ENCODE measurements around the gene TTC4. TPM values are rescaled to one million over a fixed set of nuclear protein-coding genes. Genes with fewer than 3 reads are reported as not detected.
A peak's percentile ranks its signal among the peaks of the same experiment; 100 is the strongest.

TTC4 gene
- total RNA-seq, 2 donors from 2014 or later, result 32.7 to 38.7 TPM

DNA sequence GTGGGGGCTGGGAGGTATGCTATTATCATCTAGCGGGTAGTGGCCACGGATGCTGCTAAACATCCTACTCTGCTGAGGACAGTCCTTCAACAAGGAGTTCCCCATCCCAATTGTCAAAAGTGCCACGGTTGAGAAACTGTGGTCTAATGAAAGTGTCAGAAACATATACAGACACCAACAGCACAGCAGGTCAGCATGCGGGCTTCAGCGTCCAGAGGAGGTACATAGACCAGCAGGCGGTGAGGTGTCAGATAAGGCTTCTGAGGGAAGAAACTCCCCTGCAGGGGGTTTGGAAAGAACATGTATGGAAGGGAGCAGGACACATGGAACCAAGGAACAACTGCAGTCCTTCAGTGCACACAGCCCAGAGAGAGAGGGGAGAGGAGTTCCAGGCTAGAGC is 4.8 kb upstream of the TTC4 start:
- H3K9me3 Mint-ChIP-seq, result no peaks in the 10 kb centered on the region
- ATAC-seq (replicated peaks in 1 of 2) (no peak), DNase-seq (no peak)
- no peak overlapping the region for H3K4me3 Mint-ChIP-seq
- no peaks in the 10 kb centered on the region for H3K27me3 Mint-ChIP-seq (ENCODE audit: low read depth)
- no peaks in the 10 kb centered on the region for H3K36me3 Mint-ChIP-seq (ENCODE audit: insufficient read depth in 2 of 2)
- no peak overlapping the region for H3K27ac Mint-ChIP-seq
- peaks cover 10% of the 10 kb centered on the region for H3K4me1 Mint-ChIP-seq (ENCODE audit: low read depth)

DNA sequence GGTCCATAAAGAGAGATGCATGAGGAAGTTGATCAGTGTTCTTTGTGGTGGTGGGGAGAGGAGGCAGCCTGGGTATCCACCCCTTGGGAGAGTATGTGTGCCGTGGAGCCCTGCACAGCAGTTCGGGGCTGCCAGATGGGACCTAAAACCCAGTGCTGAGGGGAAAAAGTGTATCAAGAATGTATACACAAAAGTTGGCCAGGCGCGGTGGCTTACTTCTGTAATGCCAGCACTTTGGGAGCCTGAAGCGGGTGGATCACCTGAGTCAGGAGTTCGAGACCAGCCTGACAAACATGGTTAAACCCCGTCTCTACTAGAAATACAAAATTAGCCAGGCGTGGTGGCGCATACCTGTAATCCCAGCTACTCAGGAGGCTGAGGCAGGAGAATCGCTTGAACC is 4.1 kb upstream of the TTC4 start:
- Mint-ChIP-seq H3K36me3 (ENCODE audit: insufficient read depth in 2 of 2) (peaks cover 0 to 2% of the 10 kb centered on the region in 2 donors), H3K9me3 (no peaks in the 10 kb centered on the region), H3K4me1 (ENCODE audit: low read depth) (peaks cover 16% of the 10 kb centered on the region), H3K27me3 (ENCODE audit: low read depth) (no peaks in the 10 kb centered on the region), H3K4me3 (no peak overlapping the region), H3K27ac (no peak overlapping the region)
- ATAC-seq (replicated peaks in 1 of 2) (no peak), DNase-seq (no peak)

DNA sequence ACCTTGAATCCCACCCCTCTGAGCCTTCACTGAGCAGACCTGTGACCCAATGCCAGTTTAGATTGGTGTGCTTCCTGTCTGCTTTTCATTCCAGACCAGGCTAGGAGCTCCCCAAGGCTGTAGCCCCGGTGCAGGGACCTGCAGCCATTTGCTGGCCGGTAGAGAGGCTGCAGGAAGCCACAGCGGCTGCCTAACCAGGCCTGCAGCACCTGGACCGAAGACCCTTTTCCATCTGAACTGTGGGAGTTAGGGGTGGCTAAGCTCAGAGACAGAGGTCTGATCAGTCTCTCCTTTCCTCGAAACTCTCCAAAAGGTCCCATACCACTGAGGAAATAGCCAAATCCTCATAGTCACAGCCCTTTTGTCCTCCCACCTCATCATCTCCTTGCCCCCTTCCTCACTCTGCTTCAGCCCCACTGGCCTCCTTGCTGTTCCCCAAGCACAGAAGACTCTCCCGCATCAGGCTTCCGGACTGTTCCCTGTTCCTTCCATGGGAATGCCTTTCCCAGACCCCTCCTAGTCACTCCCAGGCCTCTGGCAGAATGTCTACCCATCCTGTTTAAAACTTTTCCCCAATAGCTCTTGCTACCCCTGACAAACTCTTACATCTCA is 674 bp upstream of the TTC4 start:
- ATAC-seq (replicated peaks in 1 of 2), result no peak
- Mint-ChIP-seq H3K4me3 (peak overlapping the region; percentile 92 to 96), H3K36me3 (ENCODE audit: insufficient read depth in 2 of 2) (peaks cover 6 to 13% of the 10 kb centered on the region in 2 donors), H3K27me3 (ENCODE audit: low read depth) (no peaks in the 10 kb centered on the region), H3K4me1 (ENCODE audit: low read depth) (peaks cover 36% of the 10 kb centered on the region), H3K9me3 (no peaks in the 10 kb centered on the region), H3K27ac (peak overlapping the region; percentile 99)
- no peak for DNase-seq

DNA sequence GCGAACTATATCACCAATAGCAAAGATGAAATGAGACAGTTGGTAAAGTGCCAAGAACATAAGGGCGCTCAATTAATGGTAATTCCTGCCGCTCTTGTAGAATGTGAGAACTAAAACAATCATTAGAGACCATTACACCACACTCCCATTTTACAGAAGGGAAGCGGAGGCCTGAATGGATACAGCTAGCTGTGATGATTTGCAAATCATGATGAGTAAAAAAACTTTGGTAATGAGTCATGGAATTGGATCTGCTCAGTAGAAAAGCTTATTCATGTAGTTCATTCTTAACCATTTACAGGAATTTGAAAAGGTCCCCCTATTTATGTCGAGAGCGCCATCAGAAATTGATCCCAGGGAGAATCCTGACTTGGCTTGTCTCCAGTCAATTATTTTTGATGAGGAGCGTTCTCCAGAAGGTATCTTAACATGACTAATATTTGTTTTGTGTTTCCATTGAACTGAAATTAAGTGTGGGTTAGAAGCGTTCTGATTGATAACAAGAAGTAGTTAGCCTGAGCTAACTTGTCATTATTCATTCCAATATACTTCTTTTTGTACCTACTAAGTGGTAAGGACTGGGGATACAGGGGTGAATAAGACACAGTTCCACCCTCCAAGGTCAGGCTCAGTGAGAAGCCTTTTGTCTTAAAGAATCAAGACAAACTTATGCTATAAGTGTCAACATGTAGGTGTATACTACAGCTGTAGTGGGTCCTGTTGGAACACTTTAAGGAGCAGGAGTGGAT is 812 bp downstream of the TTC4 start:
- DNase-seq (no peak), ATAC-seq (replicated peaks in 1 of 2) (peak; percentile 44 to 55)

DNA sequence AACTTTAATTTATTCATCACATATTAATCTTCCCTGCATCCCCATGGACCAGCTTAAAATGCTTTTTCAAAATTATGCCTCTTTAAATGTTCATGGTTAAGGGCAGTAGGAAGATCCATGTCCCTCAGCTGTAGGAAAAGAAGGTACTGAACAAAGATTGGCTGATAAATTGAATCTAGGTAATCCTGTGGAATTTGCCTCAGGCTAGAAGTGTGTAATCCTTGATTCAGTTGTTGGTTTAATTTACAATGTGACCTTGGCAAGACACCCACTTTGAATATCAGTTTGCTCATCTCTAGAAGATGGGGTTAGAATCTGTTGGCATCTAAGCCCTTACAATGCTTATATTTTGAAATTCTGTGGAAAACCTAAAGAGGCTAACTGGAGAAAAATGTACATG is 6.1 kb downstream of the TTC4 start:
- ATAC-seq (replicated peaks in 1 of 2) (no peak), DNase-seq (no peak)
- Mint-ChIP-seq H3K27ac (no peak overlapping the region), H3K4me3 (no peak overlapping the region), H3K36me3 (ENCODE audit: insufficient read depth in 2 of 2) (peaks cover 17 to 41% of the 10 kb centered on the region in 2 donors), H3K4me1 (ENCODE audit: low read depth) (peaks cover 19% of the 10 kb centered on the region), H3K9me3 (no peaks in the 10 kb centered on the region), H3K27me3 (ENCODE audit: low read depth) (no peaks in the 10 kb centered on the region)

More for the DNA sequence above, 812 bp downstream of the TTC4 start:
- no peaks in the 10 kb centered on the region for H3K9me3 Mint-ChIP-seq
- H3K4me1 Mint-ChIP-seq (ENCODE audit: low read depth), result peaks cover 36% of the 10 kb centered on the region
- peaks cover 6 to 16% of the 10 kb centered on the region in 2 donors for H3K36me3 Mint-ChIP-seq (ENCODE audit: insufficient read depth in 2 of 2)
- peak overlapping the region; percentile 92 to 96 for H3K4me3 Mint-ChIP-seq
- H3K27me3 Mint-ChIP-seq (ENCODE audit: low read depth), result no peaks in the 10 kb centered on the region
- peak overlapping the region; percentile 99 for H3K27ac Mint-ChIP-seq

DNA sequence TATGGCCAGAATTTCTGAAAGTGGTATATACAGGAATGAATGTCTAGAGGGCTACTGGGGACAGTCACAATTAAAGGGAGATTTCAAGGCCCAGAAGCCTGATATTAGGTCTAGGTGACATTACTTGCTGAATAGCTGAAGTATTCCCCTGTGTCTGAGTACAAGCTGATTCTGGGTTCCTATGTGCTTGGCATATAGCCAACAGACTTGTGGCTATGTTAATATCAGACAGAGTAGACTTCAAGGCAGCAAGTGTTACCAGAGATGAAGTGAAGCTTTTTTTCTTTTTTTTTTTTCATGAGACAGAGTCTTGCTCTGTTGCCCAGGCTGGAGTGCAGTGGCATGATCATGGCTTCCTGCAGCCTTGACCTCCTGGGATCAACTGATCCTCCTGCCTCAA is 8.3 kb downstream of the TTC4 start:
- Mint-ChIP-seq H3K27me3 (ENCODE audit: low read depth) (no peaks in the 10 kb centered on the region), H3K4me3 (no peak overlapping the region), H3K9me3 (no peaks in the 10 kb centered on the region), H3K36me3 (ENCODE audit: insufficient read depth in 2 of 2) (peaks cover 15 to 35% of the 10 kb centered on the region in 2 donors), H3K27ac (no peak overlapping the region), H3K4me1 (ENCODE audit: low read depth) (peaks cover 5% of the 10 kb centered on the region)
- ATAC-seq (replicated peaks in 1 of 2) (no peak), DNase-seq (no peak)

DNA sequence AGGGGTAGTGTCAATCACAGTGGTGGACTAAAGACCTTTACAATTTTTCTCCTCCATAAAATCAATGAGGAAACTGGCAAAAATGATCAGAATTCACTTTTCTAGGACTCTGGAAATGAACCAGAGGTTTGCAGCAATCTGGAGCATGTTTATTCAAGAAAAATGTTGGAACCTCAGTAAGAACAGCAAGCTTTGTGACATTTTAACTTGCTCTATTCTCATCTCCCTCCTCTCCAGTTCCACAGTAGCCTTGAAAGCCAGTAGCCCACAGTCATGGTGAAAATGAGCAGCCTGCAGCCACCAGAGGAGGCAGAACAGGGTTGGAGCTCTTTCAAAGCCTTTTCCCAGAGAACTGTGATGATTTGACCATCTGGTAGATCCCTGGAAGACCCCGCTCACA is 9.1 kb downstream of the TTC4 start:
- H3K27me3 Mint-ChIP-seq (ENCODE audit: low read depth), result no peaks in the 10 kb centered on the region
- DNase-seq (no peak), ATAC-seq (replicated peaks in 1 of 2) (no peak)
- H3K4me3 Mint-ChIP-seq, result no peak overlapping the region
- H3K36me3 Mint-ChIP-seq (ENCODE audit: insufficient read depth in 2 of 2), result peaks cover 15 to 30% of the 10 kb centered on the region in 2 donors
- no peaks in the 10 kb centered on the region for H3K9me3 Mint-ChIP-seq
- no peak overlapping the region for H3K27ac Mint-ChIP-seq
- no peaks in the 10 kb centered on the region for H3K4me1 Mint-ChIP-seq (ENCODE audit: low read depth)

DNA sequence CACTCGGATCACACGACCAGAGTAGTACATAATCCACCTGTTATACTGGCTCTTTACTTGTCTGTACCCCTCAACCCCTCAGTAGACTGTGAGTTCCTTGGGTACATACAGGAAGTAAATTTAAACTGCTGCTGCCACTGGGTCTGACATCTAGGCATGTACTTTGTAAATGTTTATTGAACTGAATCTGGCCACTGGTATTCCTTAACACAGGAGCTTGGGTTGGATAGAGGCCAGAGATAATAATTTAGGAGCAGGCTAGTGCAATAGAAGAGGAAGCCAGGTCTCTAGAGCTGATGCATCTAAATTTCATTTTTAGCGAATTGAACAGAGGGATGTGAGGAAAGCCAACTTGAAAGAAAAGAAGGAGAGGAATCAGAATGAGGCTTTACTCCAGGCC is 12.4 kb downstream of the TTC4 start:
- no peaks in the 10 kb centered on the region for H3K27me3 Mint-ChIP-seq (ENCODE audit: low read depth)
- peaks cover 17 to 28% of the 10 kb centered on the region in 2 donors for H3K36me3 Mint-ChIP-seq (ENCODE audit: insufficient read depth in 2 of 2)
- no peak overlapping the region for H3K4me3 Mint-ChIP-seq
- DNase-seq, result no peak
- H3K9me3 Mint-ChIP-seq, result no peaks in the 10 kb centered on the region
- ATAC-seq (replicated peaks in 1 of 2), result no peak
- H3K27ac Mint-ChIP-seq, result peak overlapping the region; percentile 66
- H3K4me1 Mint-ChIP-seq (ENCODE audit: low read depth), result no peaks in the 10 kb centered on the region

DNA sequence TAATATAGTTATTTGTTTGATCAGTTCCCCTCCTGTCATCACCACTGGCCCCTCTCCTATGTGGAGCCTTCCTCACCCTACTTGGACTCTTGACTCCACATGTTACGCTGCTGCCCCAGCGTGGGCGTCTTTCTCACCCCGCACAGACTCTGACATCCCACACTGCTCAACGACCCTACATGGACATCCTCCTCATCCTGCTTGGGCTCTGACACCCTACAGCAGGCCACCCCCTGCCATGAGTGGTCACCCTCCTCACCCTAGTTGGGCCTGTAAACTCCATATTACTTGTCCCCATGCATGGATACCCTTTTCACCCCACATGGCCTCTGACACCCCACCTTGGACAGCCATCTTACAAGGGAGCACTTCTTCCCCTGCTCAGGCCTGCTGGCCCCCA is 21.0 kb downstream of the TTC4 start:
- Mint-ChIP-seq H3K9me3 (no peaks in the 10 kb centered on the region), H3K27me3 (ENCODE audit: low read depth) (no peaks in the 10 kb centered on the region), H3K36me3 (ENCODE audit: insufficient read depth in 2 of 2) (peaks cover 15 to 33% of the 10 kb centered on the region in 2 donors), H3K4me1 (ENCODE audit: low read depth) (no peaks in the 10 kb centered on the region), H3K4me3 (no peak overlapping the region), H3K27ac (no peak overlapping the region)
- DNase-seq (no peak), ATAC-seq (replicated peaks in 1 of 2) (no peak)

DNA sequence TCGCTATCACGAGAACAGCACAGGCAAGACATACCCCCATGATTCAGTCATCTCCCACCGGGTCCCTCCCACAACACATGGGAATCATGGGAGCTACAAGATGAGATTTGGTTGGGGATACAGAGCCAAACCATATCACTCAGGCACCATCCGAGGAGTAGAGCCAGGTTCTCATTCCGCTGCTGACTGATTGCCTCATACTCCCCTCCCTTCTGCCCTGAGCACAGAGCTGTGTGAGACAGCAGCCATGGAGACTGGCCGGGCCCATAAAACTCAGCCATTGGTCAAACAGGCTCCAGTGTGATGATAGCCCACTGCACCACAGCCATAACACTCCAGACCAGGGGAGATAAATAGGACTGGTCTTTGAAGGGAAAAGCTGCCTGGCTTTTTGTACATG is 22.6 kb downstream of the TTC4 start:
- H3K4me3 Mint-ChIP-seq, result no peak overlapping the region
- H3K36me3 Mint-ChIP-seq (ENCODE audit: insufficient read depth in 2 of 2), result peaks cover 14 to 32% of the 10 kb centered on the region in 2 donors
- H3K9me3 Mint-ChIP-seq, result no peaks in the 10 kb centered on the region
- DNase-seq (no peak), ATAC-seq (replicated peaks in 1 of 2) (no peak)
- H3K27ac Mint-ChIP-seq, result no peak overlapping the region
- no peaks in the 10 kb centered on the region for H3K27me3 Mint-ChIP-seq (ENCODE audit: low read depth)
- no peaks in the 10 kb centered on the region for H3K4me1 Mint-ChIP-seq (ENCODE audit: low read depth)

DNA sequence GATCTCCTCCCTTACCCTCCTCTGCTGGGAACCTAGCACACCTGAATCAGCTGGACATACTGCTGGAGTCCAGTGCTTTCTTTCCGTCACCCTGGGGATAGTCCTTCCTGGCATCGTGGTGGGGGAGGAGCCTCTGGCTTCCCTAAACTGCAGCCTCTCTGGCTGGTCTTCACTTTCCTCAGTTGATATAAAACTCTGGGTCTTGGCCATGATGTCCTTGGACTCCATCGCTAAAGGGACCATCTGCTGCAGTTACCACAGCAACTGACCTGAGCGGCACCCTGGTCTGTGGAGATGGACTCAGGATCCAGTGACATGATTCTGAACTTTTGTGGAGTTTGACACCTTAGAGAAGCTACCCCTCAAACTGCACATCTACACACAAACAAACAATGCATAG is 25.9 kb downstream of the TTC4 start:
- ATAC-seq (replicated peaks in 1 of 2), result no peak

DNA sequence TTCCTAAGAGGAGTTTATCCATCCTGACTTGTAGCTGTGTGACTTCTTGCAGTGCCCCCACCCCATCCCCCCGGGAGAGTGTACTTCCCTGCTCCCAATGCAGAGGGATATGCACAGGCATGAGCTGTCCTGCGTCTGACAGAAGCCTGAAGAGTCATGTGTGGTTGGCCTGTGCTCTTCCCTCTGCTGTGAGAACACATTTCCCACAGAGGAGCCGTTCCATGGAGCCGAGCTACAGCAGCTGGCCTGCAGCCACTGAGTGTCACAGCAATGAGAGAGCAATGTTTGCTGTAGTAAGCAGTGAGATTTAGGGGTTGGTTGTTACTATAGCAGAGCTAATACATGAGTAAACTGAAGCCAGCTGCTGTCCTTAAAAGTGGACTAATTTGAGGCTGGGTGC is 26.6 kb downstream of the TTC4 start:
- no peak overlapping the region for H3K4me3 Mint-ChIP-seq
- no peaks in the 10 kb centered on the region for H3K9me3 Mint-ChIP-seq
- H3K4me1 Mint-ChIP-seq (ENCODE audit: low read depth), result no peaks in the 10 kb centered on the region
- DNase-seq (no peak), ATAC-seq (replicated peaks in 1 of 2) (no peak)
- H3K27ac Mint-ChIP-seq, result no peak overlapping the region
- peaks cover 11 to 12% of the 10 kb centered on the region in 2 donors for H3K36me3 Mint-ChIP-seq (ENCODE audit: insufficient read depth in 2 of 2)
- no peaks in the 10 kb centered on the region for H3K27me3 Mint-ChIP-seq (ENCODE audit: low read depth)

More for the DNA sequence above, 25.9 kb downstream of the TTC4 start:
- no peaks in the 10 kb centered on the region for H3K27me3 Mint-ChIP-seq (ENCODE audit: low read depth)
- H3K36me3 Mint-ChIP-seq (ENCODE audit: insufficient read depth in 2 of 2), result peaks cover 14 to 15% of the 10 kb centered on the region in 2 donors
- H3K27ac Mint-ChIP-seq, result peak overlapping the region; percentile 16
- H3K9me3 Mint-ChIP-seq, result no peaks in the 10 kb centered on the region
- no peaks in the 10 kb centered on the region for H3K4me1 Mint-ChIP-seq (ENCODE audit: low read depth)
- no peak for DNase-seq
- no peak overlapping the region for H3K4me3 Mint-ChIP-seq

DNA sequence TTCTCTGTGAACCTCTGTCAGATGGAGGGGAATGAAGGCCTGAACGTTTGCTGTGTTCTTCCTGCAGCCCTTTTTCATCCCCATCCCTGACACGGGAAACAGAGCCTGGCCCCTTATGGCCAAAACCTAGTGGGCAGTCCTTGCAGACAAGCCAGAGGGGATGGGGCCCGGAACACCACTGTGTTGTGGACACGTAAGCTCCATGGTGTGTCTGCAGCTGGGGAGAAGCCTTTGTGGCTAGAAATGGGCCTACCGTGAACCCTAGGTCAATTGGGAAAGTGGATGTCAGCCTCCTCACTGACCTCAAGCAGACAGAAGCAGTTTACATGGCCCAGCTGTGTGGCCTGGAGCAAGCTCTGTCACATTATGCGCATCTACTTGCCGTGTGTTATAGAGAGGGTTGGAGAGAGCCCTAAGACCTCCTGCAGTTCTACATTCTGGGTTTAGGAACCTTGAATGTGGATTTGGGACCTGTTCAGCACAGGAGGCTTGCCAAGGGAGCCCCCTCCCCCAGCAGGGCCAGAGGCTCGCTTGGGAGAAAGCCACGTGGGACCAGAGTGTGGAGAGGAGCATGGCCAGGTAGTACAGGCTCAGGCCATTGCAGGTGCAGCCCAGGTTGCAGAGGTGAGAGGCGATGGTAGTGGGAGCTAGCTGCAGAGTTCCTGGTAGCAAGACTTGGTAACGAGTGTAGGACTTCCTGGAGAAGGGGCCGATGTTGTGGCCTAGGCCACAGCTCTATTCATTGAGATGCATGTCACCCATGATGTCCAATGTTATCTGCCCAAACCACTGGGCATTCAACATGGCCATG is 28.0 kb downstream of the TTC4 start:
- ATAC-seq (replicated peaks in 1 of 2), result no peak
- H3K4me1 Mint-ChIP-seq (ENCODE audit: low read depth), result no peaks in the 10 kb centered on the region
- H3K36me3 Mint-ChIP-seq (ENCODE audit: insufficient read depth in 2 of 2), result peaks cover 4 to 8% of the 10 kb centered on the region in 2 donors

More for the DNA sequence above, 28.0 kb downstream of the TTC4 start:
- H3K27ac Mint-ChIP-seq, result no peak overlapping the region
- no peaks in the 10 kb centered on the region for H3K9me3 Mint-ChIP-seq
- no peak overlapping the region for H3K4me3 Mint-ChIP-seq
- no peaks in the 10 kb centered on the region for H3K27me3 Mint-ChIP-seq (ENCODE audit: low read depth)
- no peak for DNase-seq
